Activated CD8-positive, alpha-beta T cell treated with anti-CD3 and anti-CD28 coated beads for 36 hours (primary cell): ENCODE results near the gene SURF4. TPM values are rescaled to one million over a fixed set of nuclear protein-coding genes. Genes with fewer than 3 reads are reported as not detected.
A peak's percentile ranks its signal among the peaks of the same experiment; 100 is the strongest.

Experiments used
- ATAC-seq: fragments of 200-7000 bp; cut with Tn5 transposase; one replicate; pipeline ENCODE4 v1.10.0; 2021; ENCODE audit warnings: mild to moderate bottlenecking, moderate library complexity
- CTCF ChIA-PET: fragments of 350-600 bp; sonication (Branson Sonifier 250); formaldehyde crosslinking; loops from one replicate; lab custom pipeline; 2021; ENCODE audit warnings: antibody characterized with exemption; lab: Charles Lee
- POLR2A ChIA-PET: fragments of 350-600 bp; sonication (Branson Sonifier 250); formaldehyde crosslinking; loops from one replicate; lab custom pipeline; 2021; ENCODE audit warnings: antibody characterized with exemption; lab: Charles Lee
- DNase-seq: peaks from one replicate; pipeline ENCODE4 v3.0.0-alpha.2; 2020
- H3K27ac Mint-ChIP-seq: one replicate; pipeline ENCODE4 v1.8.0; 2021; ENCODE audit warnings: mild to moderate bottlenecking, mixed read lengths
- H3K27me3 Mint-ChIP-seq: one replicate; pipeline ENCODE4 v1.8.0; 2021; ENCODE audit warnings: mixed read lengths
- H3K36me3 Mint-ChIP-seq: one replicate; pipeline ENCODE4 v1.8.0; 2021; ENCODE audit warnings: low read depth, mixed read lengths
- H3K4me1 Mint-ChIP-seq: one replicate; pipeline ENCODE4 v1.8.0; 2021; ENCODE audit warnings: low read depth, mixed read lengths
- H3K4me3 Mint-ChIP-seq: one replicate; pipeline ENCODE4 v1.8.0; 2021; ENCODE audit warnings: mild to moderate bottlenecking, moderate library complexity, mixed read lengths
- H3K9me3 Mint-ChIP-seq: one replicate; pipeline ENCODE4 v1.8.0; 2021; ENCODE audit warnings: mixed read lengths
- CTCF ChIP-seq: fragments of 200-600 bp; IDR thresholded peaks from one replicate; pipeline ENCODE4 v1.8.0; 2022; ENCODE audit warnings: antibody characterized with exemption, mild to moderate bottlenecking
- intact Hi-C: fragments of 100-400 bp; cut with micrococcal nuclease; formaldehyde crosslinking; loops from one replicate; pipeline ENCODE4 v1.10.0; 2022
- total RNA-seq, 2 experiments: library from RNA; stranded (reverse); gene quantifications; one replicate each; pipeline ENCODE4 v1.2.3, GENCODE V29; 2021

The SURF4 gene
- total RNA-seq, 2 experiments from 2014 or later, result 219 to 239 TPM

- POLR2A ChIA-PET, result interaction anchor here (0.8 to 5.1 kb wide), 4 partner anchors 10 to 44 kb away, joined by 3 to 33 read pairs (median 4); no protein-coding TSS in a partner anchor
- Mint-ChIP-seq H3K27me3 (no peaks in the 10 kb centered on the region), H3K36me3 (peaks cover 52% of the 10 kb centered on the region), H3K4me1 (peaks cover 36% of the 10 kb centered on the region), H3K9me3 (no peaks in the 10 kb centered on the region), H3K27ac (peak overlapping the region; percentile 95), H3K4me3 (peak overlapping the region; percentile 93)
- DNase-seq (no peak), ATAC-seq (no peak)
- intact Hi-C loops, result no loop called here
- CTCF ChIA-PET, result interaction anchor here (1.1 to 3.0 kb wide), 4 partner anchors 10 to 71 kb away, joined by 3 to 12 read pairs (median 5); partner anchors contain the start of gene STKLD1
- TF ChIP-seq CTCF, result no peak
These were observed 39.3 kb upstream of the SURF4 start for GRCh38 chr9:133415170-133415569.

DNA sequence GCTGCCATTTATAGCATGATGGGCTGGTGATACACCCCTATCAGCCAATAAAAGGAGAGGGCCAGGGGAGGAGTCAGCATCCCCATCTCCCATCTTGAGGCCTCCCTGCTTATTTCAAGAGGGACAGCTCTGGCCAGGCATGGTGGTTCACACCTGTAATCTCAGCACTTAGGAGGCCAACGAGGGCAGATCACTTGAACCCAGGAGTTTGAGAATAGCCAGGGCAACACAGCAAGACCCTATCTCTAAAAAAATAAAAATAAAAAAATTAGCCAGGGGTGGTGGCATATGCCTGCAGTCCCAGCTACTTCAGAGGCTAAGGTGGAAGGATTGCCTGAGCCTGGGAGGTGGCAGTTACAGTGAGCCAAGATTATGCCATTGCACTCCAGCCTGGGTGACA, 32.2 kb upstream of the SURF4 start:
- Mint-ChIP-seq H3K9me3 (no peaks in the 10 kb centered on the region), H3K36me3 (peaks cover 57% of the 10 kb centered on the region), H3K27me3 (no peaks in the 10 kb centered on the region), H3K4me3 (no peak overlapping the region), H3K4me1 (peaks cover 12% of the 10 kb centered on the region), H3K27ac (no peak overlapping the region)
- no peak for TF ChIP-seq CTCF
- CTCF ChIA-PET, result no interaction called here
- DNase-seq (no peak), ATAC-seq (no peak)
- POLR2A ChIA-PET, result interaction anchor here (1.3 kb wide), 1 partner anchor 9 kb away, joined by 4 read pairs; no protein-coding TSS in a partner anchor
- intact Hi-C loops, result loop anchor here (5.0 to 10.0 kb wide), 2 partner anchors 79 to 223 kb away; no protein-coding TSS in a partner anchor

GRCh38 chr9:133406480-133407307, 30.8 kb upstream of the SURF4 start:
- ChIA-PET POLR2A (no interaction called here), CTCF (interaction anchor here (0.7 to 2.6 kb wide), 5 partner anchors 10 to 89 kb away, joined by 3 to 12 read pairs (median 4); partner anchors contain the start of genes CACFD1 and REXO4)
- H3K9me3 Mint-ChIP-seq, result no peaks in the 10 kb centered on the region
- no peaks in the 10 kb centered on the region for H3K27me3 Mint-ChIP-seq
- ATAC-seq, result peak; percentile 96
- peaks cover 47% of the 10 kb centered on the region for H3K36me3 Mint-ChIP-seq
- no peak overlapping the region for H3K4me3 Mint-ChIP-seq
- peak overlapping the region; percentile 78 for H3K27ac Mint-ChIP-seq
- intact Hi-C loops, result loop anchor here (5.0 to 10.0 kb wide), 2 partner anchors 81 to 222 kb away; no protein-coding TSS in a partner anchor
- DNase-seq, result peak; percentile 89
- H3K4me1 Mint-ChIP-seq, result peaks cover 11% of the 10 kb centered on the region
- TF ChIP-seq CTCF, result peak; percentile 88

DNA sequence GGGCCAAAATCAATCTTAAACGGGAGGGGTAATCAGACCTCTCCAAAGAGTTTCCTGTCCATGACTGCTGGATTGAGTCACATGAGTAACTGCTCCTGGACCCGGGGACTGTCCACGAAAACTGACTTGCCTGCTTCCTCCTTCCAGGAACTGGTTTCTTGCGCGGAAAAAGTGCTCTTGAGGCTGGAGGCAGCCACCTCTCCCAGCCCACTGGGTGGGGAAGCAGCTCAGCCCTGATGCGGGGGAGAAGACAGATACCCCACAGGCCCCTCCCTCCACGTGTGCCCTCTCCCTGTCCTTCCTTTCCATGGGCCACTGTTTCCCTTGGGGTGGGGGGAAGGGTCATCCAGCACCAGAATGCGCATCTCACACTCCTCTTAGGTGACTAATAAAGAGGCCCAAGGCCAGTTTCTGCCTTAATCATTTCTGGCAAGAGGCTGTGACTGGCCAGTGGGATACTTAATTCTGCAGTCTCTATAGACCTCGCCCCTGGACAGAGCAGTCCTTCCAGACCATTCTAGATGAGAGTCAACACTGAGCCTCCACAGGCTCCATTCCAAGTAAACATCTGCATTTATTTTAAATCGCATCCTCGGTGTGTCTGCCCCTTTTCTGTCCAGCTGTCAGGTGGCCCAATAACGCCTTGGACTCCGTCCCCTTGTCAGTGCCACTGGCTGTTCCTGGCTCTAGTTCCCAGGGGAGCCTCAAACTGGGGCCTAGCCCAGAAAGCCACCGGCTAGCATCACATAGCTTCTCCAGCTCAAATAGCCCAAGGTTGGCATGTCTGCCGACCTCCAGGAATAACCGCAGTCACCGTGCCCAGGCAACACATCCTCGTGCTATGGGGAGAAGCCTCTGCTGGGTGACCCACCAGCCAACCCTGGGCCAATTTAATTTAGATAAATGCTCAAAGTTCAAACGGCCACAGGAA, 29.9 kb upstream of the SURF4 start:
- no peak overlapping the region for H3K4me3 Mint-ChIP-seq
- POLR2A ChIA-PET, result interaction anchor here (0.7 to 1.1 kb wide), 2 partner anchors 9 to 11 kb away, joined by 3 read pairs; no protein-coding TSS in a partner anchor
- intact Hi-C loops, result loop anchor here (5.0 to 10.0 kb wide), 2 partner anchors 82 to 221 kb away; no protein-coding TSS in a partner anchor
- ATAC-seq (no peak), DNase-seq (no peak)
- H3K36me3 Mint-ChIP-seq, result peaks cover 44% of the 10 kb centered on the region
- H3K27me3 Mint-ChIP-seq, result no peaks in the 10 kb centered on the region
- no peak for TF ChIP-seq CTCF
- no peaks in the 10 kb centered on the region for H3K9me3 Mint-ChIP-seq
- H3K27ac Mint-ChIP-seq, result no peak overlapping the region
- CTCF ChIA-PET, result interaction anchor here (0.7 to 2.6 kb wide), 6 partner anchors 10 to 90 kb away, joined by 3 to 12 read pairs (median 4); partner anchors contain the start of genes CACFD1 and REXO4
- H3K4me1 Mint-ChIP-seq, result peaks cover 11% of the 10 kb centered on the region
